Lung (tissue), 12 donors: ENCODE data around the gene TIE1. TPM values are rescaled to one million over a fixed set of nuclear protein-coding genes. Genes with fewer than 3 reads are reported as not detected.

Experiments
- ATAC-seq: fragments of 200-7000 bp; cut with Tn5 transposase; one replicate; pipeline ENCODE4 v1.9.1; 2020; ENCODE audit warnings: moderate number of reproducible peaks; ENCODE audit not compliant: insufficient read depth, low FRiP score
- DNase-seq, 3 donors: peaks; one replicate each; pipeline ENCODE4 v3.0.0-alpha.2; 2013 to 2017
- H3K27ac ChIP-seq, 2 donors: one replicate each; pipeline ENCODE4 v1.5.1; 2013; ENCODE audit warnings: mild to moderate bottlenecking in 2 of 2, moderate library complexity in 2 of 2, control low read depth in 1 of 2, inconsistent platforms in 1 of 2, low read depth in 1 of 2, low read length in 1 of 2
- H3K27me3 ChIP-seq, 3 donors: one replicate each; pipeline ENCODE4 v1.5.1; 2013; ENCODE audit warnings: low read length in 2 of 3; ENCODE audit not compliant: control insufficient read depth in 3 of 3, insufficient read depth in 3 of 3
- H3K36me3 ChIP-seq, 4 donors: one replicate each; pipeline ENCODE4 v1.5.1; 2013; ENCODE audit warnings: low read length in 4 of 4, mild to moderate bottlenecking in 1 of 4, moderate library complexity in 1 of 4; ENCODE audit not compliant: control insufficient read depth in 4 of 4, insufficient read depth in 4 of 4
- H3K4me1 ChIP-seq, 5 donors: one replicate each; pipeline ENCODE4 v1.5.1; 2013; ENCODE audit warnings: low read length in 5 of 5, mild to moderate bottlenecking in 2 of 5, moderate library complexity in 1 of 5; ENCODE audit not compliant: control insufficient read depth in 5 of 5, insufficient read depth in 5 of 5
- H3K4me3 ChIP-seq: one replicate; pipeline ENCODE4 v1.5.1; 2013; ENCODE audit warnings: mild to moderate bottlenecking, control low read depth, moderate library complexity
- H3K9ac ChIP-seq, 2 donors: one replicate each; pipeline ENCODE4 v1.5.1; 2013; ENCODE audit warnings: low read length in 2 of 2, control low read depth in 1 of 2; ENCODE audit not compliant: insufficient read depth in 1 of 2
- H3K9me3 ChIP-seq, 4 donors: one replicate each; pipeline ENCODE4 v1.5.1; 2013; ENCODE audit warnings: low read length in 3 of 4, mild to moderate bottlenecking in 1 of 4, moderate library complexity in 1 of 4; ENCODE audit not compliant: control insufficient read depth in 4 of 4, insufficient read depth in 3 of 4
- CTCF ChIP-seq: IDR thresholded peaks from 2 replicates; pipeline ENCODE4 v1.5.1; 2012; ENCODE audit warnings: mild to moderate bottlenecking; ENCODE audit errors: control extremely low read depth, extremely low read depth
- WGBS, 2 donors: extraction: QIAGEN DNeasy Blood & Tissue Kit; methylation state at CpG; one replicate each; pipeline ENCODE4 v1.1.7; 2013; 5-methylcytosine and 5-hydroxymethylcytosine counted together
- polyA plus RNA-seq, 2 donors: library from polyadenylated mRNA; stranded (reverse); fragments of 200-250 nt; gene quantifications; one replicate each; pipeline ENCODE4 v1.2.1, GENCODE V29; 2013
- total RNA-seq, 2 donors: library from RNA; depleted of rRNA in 1 of 2; stranded (reverse); fragments of >200 nt in 1 of 2; gene quantifications; one replicate each; pipeline ENCODE4 v1.2.1, GENCODE V29; 2014 to 2021
- donor health status: control.
- donor health status: control.
- donor health status: Bipolar disorder and iron deficiency.
- donor health status: healthy.
- donor health status: DM: yes; HTN: yes; CAD: no.

TIE1 gene
- total and polyA plus RNA-seq, 4 donors: 20.5 to 133 (median 42.1) TPM

- H3K9me3 ChIP-seq: peaks cover 0 to 3% (median under 1%) of the 10 kb centered on the region in 4 donors
- no peak for TF ChIP-seq CTCF
- DNase-seq (no peak), ATAC-seq (no peak)
- peaks cover 0 to 10% (median 0%) of the 10 kb centered on the region in 4 donors for H3K36me3 ChIP-seq
- no peak overlapping the region for H3K9ac ChIP-seq
- no peak overlapping the region for H3K4me3 ChIP-seq
- H3K4me1 ChIP-seq: peaks cover 0 to 6% (median 0%) of the 10 kb centered on the region in 5 donors
- no peaks in the 10 kb centered on the region for H3K27me3 ChIP-seq
- 67 to 92% methylated on average over 3 of the region's 3 CpGs for WGBS, 2 donors
- no peak overlapping the region for H3K27ac ChIP-seq
Measured at GRCh38 chr1:43319766-43320165, 19.0 kb downstream of the TIE1 start.

GRCh38 chr1:43321331-43321891 lies 20.6 kb downstream of the TIE1 start:
- Histone ChIP-seq H3K9ac (no peak overlapping the region), H3K36me3 (peaks cover 0 to 10% (median 0%) of the 10 kb centered on the region in 4 donors), H3K4me1 (peaks cover 0 to 6% (median 0%) of the 10 kb centered on the region in 5 donors), H3K9me3 (peaks cover 0 to 4% (median 2%) of the 10 kb centered on the region in 4 donors), H3K27ac (no peak overlapping the region), H3K4me3 (no peak overlapping the region), H3K27me3 (no peaks in the 10 kb centered on the region)
- TF ChIP-seq CTCF: no peak
- DNase-seq (no peak), ATAC-seq (no peak)
- WGBS, 2 donors: 94 to 96% methylated on average over 16 of the region's 16 CpGs

GRCh38 chr1:43322506-43322905 lies 21.7 kb downstream of the TIE1 start:
- no peak for TF ChIP-seq CTCF
- ATAC-seq (no peak), DNase-seq (no peak)
- H3K27me3 ChIP-seq: no peaks in the 10 kb centered on the region
- 96 to 97% methylated on average over 5 of the region's 5 CpGs for WGBS, 2 donors
- H3K27ac ChIP-seq: no peak overlapping the region
- no peak overlapping the region for H3K9ac ChIP-seq
- H3K4me1 ChIP-seq: peaks cover 0 to 6% (median 0%) of the 10 kb centered on the region in 5 donors
- H3K4me3 ChIP-seq: no peak overlapping the region
- H3K36me3 ChIP-seq: peaks cover 0 to 10% (median 0%) of the 10 kb centered on the region in 4 donors
- peaks cover 0 to 5% (median 2%) of the 10 kb centered on the region in 4 donors for H3K9me3 ChIP-seq

- H3K4me3 ChIP-seq: no peak overlapping the region
- WGBS, 2 donors: 80 to 88% methylated on average over 1 of the region's 1 CpG
- no peak for TF ChIP-seq CTCF
Measured at GRCh38 chr1:43324810-43325209, 24.0 kb downstream of the TIE1 start.

More at GRCh38 chr1:43324810-43325209, 24.0 kb downstream of the TIE1 start:
- ATAC-seq (no peak), DNase-seq (no peak)
- peaks cover 0 to 13% (median 3%) of the 10 kb centered on the region in 4 donors for H3K9me3 ChIP-seq
- H3K9ac ChIP-seq: no peak overlapping the region
- no peaks in the 10 kb centered on the region for H3K27me3 ChIP-seq
- H3K27ac ChIP-seq: no peak overlapping the region
- peaks cover 0 to 5% (median 0%) of the 10 kb centered on the region in 4 donors for H3K36me3 ChIP-seq
- peaks cover 0 to 5% (median 0%) of the 10 kb centered on the region in 5 donors for H3K4me1 ChIP-seq
